A172 (cell line): ENCODE results near the gene PRLR. TPM values are rescaled to one million over a fixed set of nuclear protein-coding genes. Genes with fewer than 3 reads are reported as not detected.
"Not testable (repeated sequence)": the region's sequence is repeated elsewhere in the genome, so short reads cannot be mapped to it uniquely, and the experiment has no call there.

Experiments used
- DNase-seq: peaks from one replicate; pipeline ENCODE4 v3.0.0-alpha.2; 2015; ENCODE audit warnings: low spot score
- total RNA-seq: library from RNA; depleted of rRNA; stranded (reverse); fragments of >200 nt; shearing (Covaris generic); gene quantifications from 2 replicates; pipeline ENCODE4 v1.2.3, GENCODE V29; 2014

The PRLR gene
- total RNA-seq, 1 experiment from 2014 or later = 0.36 TPM

DNA sequence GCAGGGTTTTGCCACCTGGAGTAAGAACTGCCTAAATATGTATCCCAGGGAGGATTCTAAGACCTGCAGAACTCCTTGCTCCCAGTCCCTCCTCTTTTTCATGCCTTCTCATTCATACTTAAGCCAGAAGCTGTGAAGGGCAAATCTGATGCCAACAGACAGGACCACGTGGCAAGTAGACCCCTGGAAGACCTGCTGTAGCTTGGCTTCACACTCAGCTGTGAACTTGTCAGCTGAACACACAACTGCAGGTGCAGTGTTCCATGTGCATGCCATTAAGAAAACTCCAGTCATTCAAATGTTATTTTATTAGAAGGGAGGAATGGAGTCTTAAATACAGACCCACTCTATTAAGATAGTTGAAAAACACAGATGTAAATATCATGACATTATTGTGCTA, 103.3 kb downstream of the PRLR start:
- no peak for DNase-seq

DNA sequence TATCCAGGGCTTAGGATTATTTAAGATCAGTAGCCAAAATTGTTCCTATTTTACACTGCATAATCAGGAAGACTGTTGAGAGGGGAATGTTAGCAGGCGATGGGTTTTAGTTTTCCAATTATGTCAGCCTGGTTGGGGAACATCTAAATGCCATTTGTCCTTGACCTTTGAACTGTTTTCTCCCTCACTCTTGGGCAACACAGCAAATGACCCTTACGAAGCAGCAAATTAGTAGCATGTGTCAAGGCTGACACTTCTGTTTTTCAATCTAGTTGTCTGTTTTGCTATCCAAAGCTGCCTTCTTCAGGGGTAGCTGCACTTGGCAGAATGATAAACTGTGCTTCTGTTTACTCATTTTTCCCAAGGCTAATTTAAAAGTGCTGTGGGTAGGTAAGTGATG, 104.5 kb downstream of the PRLR start:
- DNase-seq = no peak

DNA sequence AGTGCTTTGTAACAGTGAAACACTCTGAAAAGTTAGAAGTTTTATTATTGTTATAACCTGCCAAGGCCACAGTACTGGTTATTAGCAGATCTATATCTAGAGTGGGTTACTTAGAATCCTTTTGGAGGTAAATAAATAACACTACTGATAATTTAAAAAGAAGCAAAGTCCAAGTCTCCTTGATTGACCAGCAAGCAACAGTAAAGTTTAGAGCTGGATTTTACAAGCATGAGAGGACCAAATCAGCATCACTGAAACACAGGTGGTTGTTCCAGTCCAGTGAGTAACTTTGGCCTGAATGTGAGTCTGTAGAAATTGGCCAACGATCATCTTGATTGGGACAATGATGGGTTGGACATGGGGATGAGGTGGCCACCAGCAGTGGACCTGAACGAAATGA, 105.4 kb downstream of the PRLR start:
- no peak for DNase-seq

DNA sequence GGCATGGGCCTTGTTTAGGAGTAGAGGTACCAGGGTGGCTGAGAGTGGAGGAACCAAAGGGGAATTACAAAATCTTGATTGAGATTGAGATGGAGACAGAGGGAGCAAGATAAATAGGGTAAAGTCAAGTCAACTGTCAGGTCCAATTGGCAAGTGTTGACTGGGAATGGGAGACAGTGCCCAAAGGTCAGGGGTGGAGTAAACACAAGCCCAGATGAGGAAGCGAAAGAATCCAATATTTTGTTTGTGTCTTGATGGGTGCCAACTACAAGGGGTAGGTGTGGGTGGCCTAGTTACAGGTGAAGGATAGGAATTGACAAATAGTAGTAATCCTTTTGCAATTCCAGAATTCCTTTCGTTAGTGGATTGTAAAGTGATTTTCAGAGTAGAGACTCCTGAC, 107.5 kb downstream of the PRLR start:
- DNase-seq = no peak

DNA sequence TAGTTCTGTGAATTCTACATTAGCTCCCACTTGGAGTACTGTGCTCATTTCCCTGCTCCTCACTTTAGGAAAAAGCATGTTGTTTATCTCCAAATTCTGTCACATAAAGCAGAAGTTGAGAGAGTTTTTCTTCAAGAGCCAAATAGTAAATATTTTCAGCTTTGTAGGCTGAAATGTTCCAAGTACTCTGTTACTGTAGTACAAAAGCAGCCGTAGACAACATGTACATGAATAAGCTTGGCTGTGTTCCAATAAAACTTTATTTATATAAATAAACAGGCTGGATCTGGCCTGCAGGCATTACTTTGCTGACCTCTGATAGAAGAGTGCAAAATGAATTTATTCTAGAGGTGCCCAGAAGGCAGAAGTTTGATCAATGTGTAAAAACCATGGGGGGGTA, 109.6 kb downstream of the PRLR start:
- no peak for DNase-seq

DNA sequence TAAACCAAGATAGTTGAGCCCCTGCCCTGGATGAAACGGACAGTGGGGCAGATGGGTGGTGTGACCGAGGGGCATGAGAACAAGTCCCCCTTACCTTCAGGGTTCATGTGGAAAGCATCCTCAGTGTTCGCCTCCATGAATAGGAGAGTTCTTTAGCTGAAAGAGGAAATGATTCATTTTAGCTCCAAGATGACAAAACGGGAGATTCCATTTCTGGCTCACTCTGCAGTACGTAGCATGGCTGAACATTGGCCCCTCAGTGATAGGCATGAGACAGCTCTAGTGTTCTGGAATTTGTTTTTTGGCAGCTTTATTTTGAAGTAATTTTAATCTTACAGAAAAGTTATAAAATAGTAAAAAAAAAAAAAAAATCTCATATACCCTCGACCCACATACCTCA, 112.3 kb downstream of the PRLR start:
- DNase-seq = peak; percentile 77

DNA sequence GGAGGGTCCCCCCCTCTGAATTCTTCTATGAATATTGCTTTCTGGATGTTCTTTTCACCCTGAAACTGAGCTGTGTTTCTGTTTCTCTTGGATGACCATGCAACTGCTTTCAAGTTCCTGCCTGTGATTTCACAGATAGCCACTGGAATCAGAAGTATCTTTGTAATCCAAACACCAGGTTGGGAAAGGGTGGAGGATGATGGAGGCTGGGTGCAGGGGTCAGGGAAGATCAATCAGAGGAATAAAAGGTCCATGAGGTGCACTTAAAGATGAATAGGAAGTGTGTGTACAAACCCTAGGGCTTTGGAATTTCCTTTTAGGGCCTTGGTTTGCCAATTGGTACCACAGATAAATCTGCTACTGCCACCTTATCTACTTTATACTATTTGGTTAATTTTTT, 114.4 kb downstream of the PRLR start:
- DNase-seq = no peak

DNA sequence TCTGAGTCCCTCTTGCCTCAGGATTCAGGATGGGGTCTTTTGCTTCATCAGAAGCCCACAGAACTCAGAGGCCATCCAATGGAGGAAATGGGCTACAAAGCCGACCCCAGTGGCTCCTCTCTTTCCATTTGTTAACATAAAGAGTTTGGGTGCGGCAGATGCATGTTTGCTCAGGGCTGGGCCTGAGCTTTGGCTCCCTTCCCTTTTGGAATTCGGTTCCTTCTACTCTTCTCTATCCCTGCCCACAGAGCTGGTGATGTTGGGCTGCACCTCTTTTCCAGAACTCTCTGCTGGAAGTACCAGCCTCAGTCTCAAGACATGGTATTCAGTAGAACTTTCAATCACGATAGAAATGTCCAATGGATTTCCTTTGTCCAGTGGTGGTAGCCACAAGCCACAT, 115.6 kb downstream of the PRLR start:
- no peak for DNase-seq

DNA sequence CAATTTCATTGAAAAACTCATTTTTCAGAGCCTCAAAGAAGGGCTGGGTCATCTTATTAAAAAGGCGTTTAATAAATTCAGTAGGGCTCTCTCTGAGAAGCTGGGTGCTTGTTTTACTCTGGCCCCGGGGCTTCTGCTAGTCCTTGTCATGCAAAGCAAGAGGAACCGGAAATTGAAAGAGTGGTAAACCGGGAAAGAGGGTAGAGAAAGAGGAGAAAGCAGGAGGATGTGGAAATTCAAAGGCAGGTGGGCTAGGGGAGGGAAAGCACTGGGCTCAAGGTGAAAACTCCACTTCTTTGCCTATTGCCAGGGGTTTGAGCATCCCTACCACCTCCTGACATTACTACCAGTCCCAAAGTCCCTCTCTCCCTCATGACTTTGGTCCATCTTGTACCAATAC, 118.0 kb downstream of the PRLR start:
- no peak for DNase-seq

DNA sequence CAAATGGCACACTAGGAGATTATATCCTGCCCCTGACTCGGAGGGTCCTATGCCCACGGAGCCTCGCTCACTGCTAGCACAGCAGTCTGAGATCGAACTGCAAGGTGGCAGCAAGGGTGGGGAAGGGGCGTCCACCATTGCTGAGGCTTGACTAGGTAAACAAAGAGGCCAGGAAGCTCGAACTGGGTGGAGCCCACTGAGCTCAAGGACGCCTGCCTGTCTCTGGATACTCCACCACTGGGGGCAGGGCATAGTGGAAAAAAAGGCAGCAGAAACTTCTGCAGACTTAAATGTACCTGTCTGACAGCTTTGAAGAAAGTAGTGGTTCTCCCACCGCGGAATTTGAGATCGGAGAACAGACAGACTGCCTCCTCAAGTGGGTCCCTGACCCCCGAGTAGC, 125.7 kb downstream of the PRLR start:
- not testable (repeated sequence) for DNase-seq

DNA sequence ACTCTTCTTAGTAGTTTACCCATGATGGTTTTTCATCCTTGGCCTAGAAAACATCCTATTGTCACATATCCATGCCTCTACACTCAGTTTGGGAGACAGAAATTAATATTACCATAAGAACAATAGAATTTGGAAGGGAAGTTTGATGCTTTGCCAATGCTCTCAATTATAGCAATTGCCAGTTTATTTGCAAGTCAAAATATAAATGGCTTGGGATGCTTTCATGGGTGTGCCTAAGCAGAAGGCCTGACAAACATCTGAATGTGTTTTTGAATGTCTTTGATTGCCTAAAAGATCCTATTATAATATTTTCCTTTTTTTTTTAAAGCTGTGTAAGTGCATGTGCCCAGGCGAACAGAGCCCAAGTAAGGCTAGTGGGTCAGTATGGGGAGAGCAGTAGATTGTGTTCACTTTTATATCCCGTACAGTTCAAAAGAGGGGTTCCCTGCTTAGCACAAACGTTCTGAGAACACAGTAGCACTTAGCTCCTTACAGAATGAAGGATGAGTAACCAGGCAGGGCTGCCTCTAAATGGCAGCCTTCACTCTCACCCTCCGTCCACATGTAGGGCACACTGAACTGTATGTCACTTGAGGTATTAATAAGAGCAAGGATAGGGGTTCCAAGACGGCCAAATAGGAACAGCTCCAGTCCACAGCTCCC, 126.5 kb downstream of the PRLR start:
- DNase-seq = no peak

DNA sequence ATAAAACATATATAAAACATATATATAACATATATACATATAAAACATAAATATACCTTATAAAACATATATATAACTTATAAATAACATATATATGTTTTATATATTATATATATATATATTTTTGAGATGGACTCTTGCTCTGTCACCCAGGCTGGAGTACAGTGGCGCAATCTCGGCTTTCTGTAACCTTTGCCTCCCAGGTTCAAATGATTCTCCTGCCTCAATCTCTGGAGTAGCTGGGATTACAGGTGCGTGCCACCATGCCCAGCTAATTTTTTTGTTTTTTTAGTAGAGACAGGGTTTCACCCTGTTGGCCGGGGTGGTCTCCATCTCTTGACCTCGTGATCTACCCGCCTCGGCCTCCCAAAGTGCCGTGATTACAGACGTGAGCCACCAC, 128.6 kb downstream of the PRLR start:
- DNase-seq = not testable (repeated sequence)

DNA sequence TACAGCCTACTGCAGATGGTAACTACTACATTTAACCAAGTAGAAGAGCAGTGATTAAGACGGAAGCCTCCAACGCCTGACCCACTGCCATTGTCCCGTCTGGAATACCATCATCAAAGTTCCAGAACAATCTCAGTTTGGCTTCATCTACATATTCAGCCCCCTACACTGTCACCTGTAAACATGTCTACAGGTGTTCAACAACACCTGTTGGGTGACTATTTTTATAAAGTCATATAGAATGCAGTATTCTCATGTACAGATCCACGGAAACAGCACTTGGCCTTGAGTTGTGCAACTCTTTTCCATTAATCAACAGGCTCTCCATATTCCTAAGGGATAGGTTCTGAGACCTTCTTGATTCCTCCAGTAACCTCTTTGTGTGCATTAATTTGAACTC, 129.3 kb downstream of the PRLR start:
- DNase-seq = no peak

DNA sequence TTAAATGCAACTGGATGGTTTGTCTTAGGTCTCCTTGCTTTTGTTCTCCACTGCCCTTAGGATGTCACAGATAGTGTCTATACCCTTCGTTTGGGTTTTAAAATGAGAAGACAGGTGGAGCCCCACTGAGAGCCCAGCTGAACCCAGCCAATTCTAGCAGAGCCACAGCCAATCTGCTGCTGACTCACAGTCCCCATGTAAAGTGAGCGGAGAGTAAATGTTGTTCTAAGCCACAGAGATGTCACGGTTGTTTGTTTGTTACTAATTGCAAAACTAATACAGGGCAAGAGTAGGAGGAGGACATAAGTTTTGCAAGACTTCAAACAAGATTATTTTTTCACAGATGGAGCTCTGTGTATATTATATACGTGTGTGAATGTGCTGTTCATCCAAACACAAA, 132.1 kb downstream of the PRLR start:
- no peak for DNase-seq

DNA sequence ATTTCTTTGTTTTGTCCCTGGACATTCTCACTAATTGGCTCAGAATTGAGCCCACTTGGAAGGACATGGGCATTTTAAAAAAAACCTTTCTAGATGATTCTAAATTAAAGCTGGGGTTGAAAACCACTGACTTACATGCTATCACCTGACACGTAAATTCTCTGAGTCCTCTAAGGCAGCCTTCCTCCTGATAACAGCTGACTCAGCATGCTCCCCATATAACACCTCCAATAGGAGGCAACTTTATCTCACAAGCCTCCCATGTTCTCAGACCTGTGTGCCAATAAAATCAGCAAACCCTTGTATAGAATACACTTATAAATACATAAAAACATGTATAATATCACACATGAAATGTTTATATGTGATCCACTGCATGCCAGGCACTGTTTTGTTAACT, 133.4 kb downstream of the PRLR start:
- no peak for DNase-seq

DNA sequence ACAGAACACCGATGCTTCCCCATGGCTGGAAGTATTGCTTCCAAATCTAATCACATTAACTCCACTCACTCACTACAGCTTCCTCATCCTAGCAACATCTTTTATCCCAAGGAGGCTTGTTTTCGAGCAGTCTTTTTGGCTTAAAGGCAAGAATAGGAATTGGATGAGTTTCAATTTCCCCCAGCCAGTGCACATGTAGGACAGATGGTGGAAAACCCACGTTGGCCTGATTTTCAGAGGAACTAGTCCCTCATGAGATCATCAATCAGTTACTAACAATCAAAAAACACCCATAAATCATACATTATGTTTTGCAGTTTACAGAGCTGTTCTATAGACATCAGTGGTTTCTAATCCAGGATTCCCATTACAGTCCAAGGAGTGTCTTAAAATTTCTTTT, 134.1 kb downstream of the PRLR start:
- no peak for DNase-seq

DNA sequence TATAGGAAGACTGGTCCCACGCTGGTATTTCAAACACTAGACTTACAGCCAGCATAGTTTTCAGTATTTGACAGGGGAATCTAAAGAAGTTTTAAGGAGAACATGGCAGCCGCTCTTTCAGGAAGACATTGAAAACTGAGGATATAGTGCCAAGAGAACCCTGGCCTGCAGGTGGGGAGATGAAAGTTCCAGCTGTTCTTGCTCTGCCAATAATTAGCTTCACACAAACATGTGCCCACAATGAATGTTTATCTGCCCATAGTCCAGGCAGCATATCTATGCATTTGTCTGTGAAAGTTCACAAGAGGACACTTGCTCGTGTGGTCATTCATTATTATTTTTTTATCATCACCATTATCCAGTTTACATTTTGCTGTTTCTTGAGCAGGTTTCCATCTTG, 134.9 kb downstream of the PRLR start:
- DNase-seq = no peak

DNA sequence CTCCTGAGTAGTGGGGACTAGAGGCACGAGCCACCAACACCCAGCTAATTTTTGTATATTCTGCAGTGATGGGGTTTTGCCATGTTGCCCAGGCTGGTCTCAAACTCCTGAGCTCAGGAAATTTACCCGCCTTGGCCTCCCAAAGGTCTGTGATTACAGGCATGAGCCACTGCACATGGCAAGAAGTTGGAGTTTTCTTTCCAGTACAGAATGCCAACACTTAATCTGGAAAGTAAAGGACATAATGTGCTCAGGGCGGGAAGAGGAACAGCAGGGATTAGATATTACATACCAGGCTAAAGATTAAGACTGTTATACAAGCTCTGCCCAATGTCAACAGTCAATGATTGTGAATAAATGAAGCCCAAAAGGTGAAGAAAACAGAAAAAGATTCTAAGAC, 135.3 kb downstream of the PRLR start:
- DNase-seq = no peak

DNA sequence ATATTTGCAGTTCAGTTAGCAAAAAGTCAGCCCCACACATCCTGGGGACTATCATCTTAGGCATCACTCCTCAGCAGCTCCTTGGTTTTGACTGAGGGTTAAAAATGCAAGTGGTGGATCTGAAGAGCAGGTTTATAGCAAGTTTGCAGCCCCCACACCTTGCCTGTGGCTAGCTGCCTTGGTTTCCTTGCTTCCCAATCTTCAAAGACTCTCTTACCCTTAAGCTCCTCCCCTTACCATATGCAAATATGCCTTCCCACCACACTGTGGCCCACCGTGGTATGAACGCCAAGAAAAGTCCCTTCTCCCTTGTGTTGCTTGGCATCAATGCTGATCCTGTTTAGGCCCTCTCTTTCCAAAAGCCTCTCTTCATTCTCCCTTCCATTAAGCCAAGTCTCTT, 137.6 kb downstream of the PRLR start:
- no peak for DNase-seq

DNA sequence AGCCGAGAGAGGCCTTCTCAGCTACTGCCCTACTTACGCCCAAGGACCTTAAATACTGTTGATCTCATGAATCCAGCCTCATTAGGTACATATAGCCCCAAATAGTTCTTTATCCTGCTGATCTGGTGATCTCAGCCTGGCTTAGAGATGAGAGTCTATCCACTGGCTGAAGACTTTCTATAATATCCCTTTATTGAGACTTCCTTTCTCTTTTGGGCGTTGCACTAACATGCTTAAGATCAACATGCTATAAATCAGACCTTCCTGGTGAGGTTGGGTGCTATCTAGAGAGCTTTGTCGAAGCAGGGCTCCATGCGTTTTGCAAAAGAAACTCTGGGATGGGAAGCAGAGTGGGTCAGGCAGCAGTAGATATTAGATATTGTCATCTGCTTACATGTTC, 138.6 kb downstream of the PRLR start:
- no peak for DNase-seq

DNA sequence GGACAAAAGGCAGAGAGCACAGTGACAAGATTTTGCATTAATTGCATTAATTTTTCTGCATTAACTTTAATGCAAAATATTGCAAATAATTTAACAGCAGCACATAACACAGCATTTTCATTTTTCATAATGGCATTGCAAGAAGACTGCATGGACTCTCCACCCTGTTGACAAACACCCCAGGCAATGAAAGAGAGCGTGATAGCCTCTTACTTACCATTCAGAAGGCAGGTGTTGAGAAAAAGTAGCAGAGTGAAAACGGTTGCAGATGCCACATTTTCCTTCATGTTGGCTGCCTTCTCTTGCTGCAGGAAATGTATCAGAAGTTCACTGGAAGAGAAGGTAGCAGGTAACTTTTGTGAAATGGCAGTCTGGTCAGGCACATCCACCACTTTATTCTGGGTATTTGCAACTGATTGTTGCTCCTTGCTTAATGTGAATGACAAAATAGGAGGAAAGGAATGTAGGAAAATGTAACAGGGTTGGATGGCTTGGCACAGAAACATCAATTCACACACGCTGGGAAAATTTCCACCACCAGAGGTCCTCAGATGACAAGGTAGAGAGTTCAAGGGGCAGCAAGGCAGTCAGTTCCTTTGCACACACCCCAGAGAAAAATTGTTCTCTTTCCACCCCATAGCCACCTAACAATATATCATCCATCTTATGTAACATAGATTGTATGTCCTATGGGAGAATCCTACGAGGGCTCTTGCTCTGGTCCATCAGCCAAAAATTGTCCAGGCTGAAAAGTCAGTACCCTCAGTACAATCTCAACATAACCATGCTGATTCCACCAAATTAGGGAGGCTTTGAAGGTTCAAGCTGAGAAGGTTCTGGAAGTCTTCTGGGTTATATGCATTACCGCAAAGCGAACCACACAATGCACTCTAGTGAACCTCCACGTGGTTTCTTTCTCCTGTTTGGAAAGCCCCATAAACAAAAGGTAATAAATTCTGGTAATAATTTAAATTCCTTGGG, 140.7 kb downstream of the PRLR start:
- peak; percentile 66 for DNase-seq

DNA sequence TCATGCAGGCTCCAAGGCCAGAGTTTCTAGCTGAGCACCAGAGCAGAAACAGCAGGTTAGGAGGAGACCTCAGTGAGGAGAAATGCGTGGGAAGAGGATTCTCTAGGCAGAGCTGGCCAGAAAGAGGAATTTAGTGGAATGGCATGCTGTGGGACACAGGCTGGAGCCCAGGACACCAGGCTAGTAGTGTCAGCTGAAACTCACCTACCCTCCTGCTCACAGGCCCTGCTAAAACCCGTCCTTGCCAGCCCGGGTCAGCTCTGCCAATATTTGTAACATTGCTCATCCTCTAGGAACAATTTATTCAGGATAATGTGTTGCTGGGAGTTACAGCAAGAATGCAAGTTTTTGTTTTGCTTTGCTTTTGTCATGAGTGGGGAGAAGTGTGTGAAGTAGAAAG, 142.3 kb downstream of the PRLR start:
- DNase-seq = no peak

DNA sequence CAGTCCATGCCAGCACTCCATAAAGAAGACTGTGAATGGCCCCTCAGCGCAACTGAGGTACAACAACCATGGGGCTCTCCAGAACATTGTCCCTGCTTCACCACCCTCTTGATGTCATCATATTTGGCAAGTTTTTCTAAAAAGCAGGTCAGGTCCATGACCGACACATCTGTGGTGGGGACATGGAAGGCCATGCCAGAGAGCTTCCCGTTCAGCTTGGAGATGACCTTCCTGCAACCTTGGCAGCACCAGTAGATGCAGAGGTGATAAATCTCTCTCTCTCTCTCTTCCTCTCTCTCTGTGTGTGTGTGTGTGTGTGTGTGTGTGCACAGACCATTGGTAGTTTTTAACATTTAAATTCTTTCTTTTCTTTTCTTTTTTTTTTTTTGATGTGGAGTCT, 147.1 kb downstream of the PRLR start:
- no peak for DNase-seq
